ENCODE data around the gene EXOSC3.
"Not testable (repeated sequence)": the region's sequence is repeated elsewhere in the genome, so short reads cannot be mapped to it uniquely, and the experiment has no call there.

EXOSC3 gene

GRCh38 chr9:37752642-37753488 is 32.0 kb downstream of the EXOSC3 start:
- Histone ChIP-seq H3K27me3 (ENCODE audit: insufficient read depth, insufficient read length) (no peaks in the 10 kb centered on the region), H3K9ac (ENCODE audit: insufficient read length, low read depth) (no peak overlapping the region), H3K4me3 (ENCODE audit: insufficient read length, low read depth) (peak overlapping the region; percentile 79), H3K36me3 (ENCODE audit: insufficient read depth, insufficient read length, low read length) (peaks cover 4% of the 10 kb centered on the region), H3K9me3 (ENCODE audit: insufficient read depth, low read length) (peaks cover 5% of the 10 kb centered on the region; the same call in 1 of the 2 replicates), H3K4me1 (ENCODE audit: insufficient read depth, insufficient read length) (no peaks in the 10 kb centered on the region)
- no peak for DNase-seq (ENCODE audit: low read depth, low spot score)
- TF ChIP-seq ZNF274 (IDR thresholded peaks at IDR 0.05; ENCODE audit: low read depth, low read length) (no peak), SUZ12 (IDR thresholded peaks at IDR 0.05; ENCODE audit: extremely low read depth, insufficient read depth, insufficient read length) (no peak), YY1 (IDR thresholded peaks at IDR 0.05; ENCODE audit: insufficient read depth, insufficient read length) (no peak)

DNA sequence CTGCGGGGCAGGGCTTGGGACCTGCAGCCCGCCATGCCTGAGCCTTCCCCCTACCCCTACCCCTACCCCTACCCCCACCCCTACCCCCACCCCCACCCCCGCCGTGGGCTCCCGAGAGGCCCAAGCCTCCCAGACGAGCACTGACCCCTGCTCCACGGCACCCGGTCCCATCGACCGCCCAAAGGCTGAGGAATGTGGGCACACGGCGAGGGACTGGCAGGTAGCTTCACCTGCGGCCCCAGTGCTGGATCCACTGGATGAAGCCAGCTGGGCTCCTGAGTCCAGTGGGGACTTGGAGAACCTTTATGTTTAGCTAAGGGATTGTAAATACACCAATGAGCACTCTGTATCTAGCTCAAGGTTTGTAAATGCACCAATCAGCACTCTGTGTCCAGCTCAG is 32.8 kb downstream of the EXOSC3 start:
- H3K4me1 ChIP-seq (ENCODE audit: insufficient read depth, insufficient read length); H3K36me3 ChIP-seq (ENCODE audit: insufficient read depth, insufficient read length, low read length); H3K27me3 ChIP-seq (ENCODE audit: insufficient read depth, insufficient read length); H3K9ac ChIP-seq (ENCODE audit: insufficient read length, low read depth); H3K9me3 ChIP-seq (ENCODE audit: insufficient read depth, low read length); DNase-seq (ENCODE audit: low read depth, low spot score); H3K4me3 ChIP-seq (ENCODE audit: insufficient read length, low read depth): not testable (repeated sequence)

- not testable (repeated sequence) for H3K4me3 ChIP-seq (ENCODE audit: insufficient read length, low read depth); H3K9me3 ChIP-seq (ENCODE audit: insufficient read depth, low read length); H3K9ac ChIP-seq (ENCODE audit: insufficient read length, low read depth); H3K36me3 ChIP-seq (ENCODE audit: insufficient read depth, insufficient read length, low read length); DNase-seq (ENCODE audit: low read depth, low spot score); H3K4me1 ChIP-seq (ENCODE audit: insufficient read depth, insufficient read length); H3K27me3 ChIP-seq (ENCODE audit: insufficient read depth, insufficient read length)
Observed at GRCh38 chr9:37751704-37752103, 33.2 kb downstream of the EXOSC3 start.

GRCh38 chr9:37751186-37751585 is 33.7 kb downstream of the EXOSC3 start:
- H3K9ac ChIP-seq (ENCODE audit: insufficient read length, low read depth), result no peak overlapping the region
- no peaks in the 10 kb centered on the region for H3K27me3 ChIP-seq (ENCODE audit: insufficient read depth, insufficient read length)
- no peak for DNase-seq (ENCODE audit: low read depth, low spot score)
- H3K4me1 ChIP-seq (ENCODE audit: insufficient read depth, insufficient read length), result peaks cover 2% of the 10 kb centered on the region
- H3K4me3 ChIP-seq (ENCODE audit: insufficient read length, low read depth), result no peak overlapping the region
- H3K9me3 ChIP-seq (ENCODE audit: insufficient read depth, low read length), result peaks cover 5% of the 10 kb centered on the region; the same call in 1 of the 2 replicates
- TF ChIP-seq ZNF274 (IDR thresholded peaks at IDR 0.05; ENCODE audit: low read depth, low read length) (no peak), YY1 (IDR thresholded peaks at IDR 0.05; ENCODE audit: insufficient read depth, insufficient read length) (no peak), SUZ12 (IDR thresholded peaks at IDR 0.05; ENCODE audit: extremely low read depth, insufficient read depth, insufficient read length) (no peak)
- no peaks in the 10 kb centered on the region for H3K36me3 ChIP-seq (ENCODE audit: insufficient read depth, insufficient read length, low read length)

GRCh38 chr9:37749129-37749528 is 35.7 kb downstream of the EXOSC3 start:
- Histone ChIP-seq H3K4me3 (ENCODE audit: insufficient read length, low read depth) (no peak overlapping the region), H3K9me3 (ENCODE audit: insufficient read depth, low read length) (peaks cover 5% of the 10 kb centered on the region; the same call in 1 of the 2 replicates), H3K9ac (ENCODE audit: insufficient read length, low read depth) (no peak overlapping the region), H3K36me3 (ENCODE audit: insufficient read depth, insufficient read length, low read length) (no peaks in the 10 kb centered on the region), H3K27me3 (ENCODE audit: insufficient read depth, insufficient read length) (no peaks in the 10 kb centered on the region), H3K4me1 (ENCODE audit: insufficient read depth, insufficient read length) (peaks cover 2% of the 10 kb centered on the region)
- no peak for DNase-seq (ENCODE audit: low read depth, low spot score)
- TF ChIP-seq SUZ12 (IDR thresholded peaks at IDR 0.05; ENCODE audit: extremely low read depth, insufficient read depth, insufficient read length) (no peak), YY1 (IDR thresholded peaks at IDR 0.05; ENCODE audit: insufficient read depth, insufficient read length) (no peak), ZNF274 (IDR thresholded peaks at IDR 0.05; ENCODE audit: low read depth, low read length) (no peak)

- Histone ChIP-seq H3K4me3 (ENCODE audit: insufficient read length, low read depth) (no peak overlapping the region), H3K9me3 (ENCODE audit: insufficient read depth, low read length) (no peaks in the 10 kb centered on the region), H3K27me3 (ENCODE audit: insufficient read depth, insufficient read length) (no peaks in the 10 kb centered on the region), H3K9ac (ENCODE audit: insufficient read length, low read depth) (no peak overlapping the region), H3K36me3 (ENCODE audit: insufficient read depth, insufficient read length, low read length) (no peaks in the 10 kb centered on the region), H3K4me1 (ENCODE audit: insufficient read depth, insufficient read length) (peaks cover 2% of the 10 kb centered on the region)
- DNase-seq (ENCODE audit: low read depth, low spot score), result peak; percentile 44
- TF ChIP-seq SUZ12 (IDR thresholded peaks at IDR 0.05; ENCODE audit: extremely low read depth, insufficient read depth, insufficient read length) (no peak), ZNF274 (IDR thresholded peaks at IDR 0.05; ENCODE audit: low read depth, low read length) (no peak), YY1 (IDR thresholded peaks at IDR 0.05; ENCODE audit: insufficient read depth, insufficient read length) (no peak)
Observed at GRCh38 chr9:37747271-37747753, 37.6 kb downstream of the EXOSC3 start.

DNA sequence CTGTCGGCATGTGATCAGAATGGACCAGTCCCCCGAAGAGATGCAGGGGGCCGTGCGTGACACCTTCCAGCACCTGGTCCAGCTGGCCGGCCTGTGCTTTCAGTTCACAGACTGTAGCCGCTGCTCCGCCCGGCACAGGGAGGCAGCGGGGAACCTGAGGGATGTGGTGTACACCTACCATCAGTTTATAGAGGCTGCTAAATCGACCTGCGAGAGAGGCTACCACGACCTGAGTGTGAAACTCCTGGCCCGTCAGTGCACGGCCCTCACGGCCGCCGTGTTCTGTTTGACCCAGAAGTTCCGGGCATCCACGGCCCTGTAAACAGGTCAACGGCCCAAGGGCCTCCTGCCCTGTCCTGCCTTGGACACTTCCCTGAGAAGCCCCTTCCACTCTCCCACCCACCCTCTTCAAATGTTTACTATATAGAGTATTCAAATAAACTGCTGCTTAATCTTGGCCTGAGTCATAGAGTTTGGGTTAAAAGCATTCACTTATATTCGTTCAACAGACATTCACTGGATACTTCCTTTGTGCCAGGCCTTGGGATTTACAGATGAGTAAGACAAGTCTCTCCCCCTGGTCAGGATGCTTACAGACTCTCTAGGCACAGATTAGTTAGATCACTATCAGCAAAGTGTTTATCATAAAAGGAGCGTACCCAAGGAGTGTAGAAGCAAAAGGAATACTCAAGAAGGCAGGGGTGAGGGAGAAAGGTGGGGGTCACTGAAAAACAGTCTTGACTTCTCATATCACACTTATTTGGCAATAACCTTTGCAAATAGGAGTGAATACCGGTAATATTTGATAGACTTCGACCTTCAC is 38.2 kb downstream of the EXOSC3 start:
- H3K9me3 ChIP-seq (ENCODE audit: insufficient read depth, low read length), result no peaks in the 10 kb centered on the region
- H3K9ac ChIP-seq (ENCODE audit: insufficient read length, low read depth), result peak overlapping the region; percentile 15
- no peaks in the 10 kb centered on the region for H3K36me3 ChIP-seq (ENCODE audit: insufficient read depth, insufficient read length, low read length)
- TF ChIP-seq ZNF274 (IDR thresholded peaks at IDR 0.05; ENCODE audit: low read depth, low read length) (no peak), YY1 (IDR thresholded peaks at IDR 0.05; ENCODE audit: insufficient read depth, insufficient read length) (no peak), SUZ12 (IDR thresholded peaks at IDR 0.05; ENCODE audit: extremely low read depth, insufficient read depth, insufficient read length) (no peak)
- no peak for DNase-seq (ENCODE audit: low read depth, low spot score)
- no peak overlapping the region for H3K4me3 ChIP-seq (ENCODE audit: insufficient read length, low read depth)
- peaks cover 2% of the 10 kb centered on the region for H3K4me1 ChIP-seq (ENCODE audit: insufficient read depth, insufficient read length)
- no peaks in the 10 kb centered on the region for H3K27me3 ChIP-seq (ENCODE audit: insufficient read depth, insufficient read length)
